HL-60 (cell line): ENCODE measurements around the gene MEMO1.
A peak's percentile ranks its signal among the peaks of the same experiment; 100 is the strongest.

Experiments
- DNase-seq, 2 experiments: peaks; one replicate each; pipeline ENCODE4 v3.0.0-alpha.2; 2010 to 2020; ENCODE audit warnings: low read depth in 1 of 2, low spot score in 1 of 2
- H3K27ac ChIP-seq: fragments of 250-450 bp; sonication (Bioruptor Pico); replicated peaks from 2 replicates; pipeline ENCODE4 v1.5.1; 2020; ENCODE audit warnings: mild to moderate bottlenecking, moderate library complexity
- H3K27me3 ChIP-seq: fragments of 250-450 bp; sonication (Bioruptor Pico); 2 replicates; pipeline ENCODE4 v1.5.1; 2021; ENCODE audit warnings: mild to moderate bottlenecking, moderate library complexity; ENCODE audit not compliant: insufficient read depth, poor library complexity, severe bottlenecking
- H3K4me3 ChIP-seq: replicated peaks from 2 replicates; pipeline ENCODE4 v1.5.1; 2011; ENCODE audit warnings: mild to moderate bottlenecking, control low read depth, low read length; ENCODE audit not compliant: insufficient read depth
- GABPA ChIP-seq: IDR thresholded peaks from 2 replicates; pipeline ENCODE4 v1.6.1; 2012; ENCODE audit warnings: low read depth
- POLR2AphosphoS5 ChIP-seq: IDR thresholded peaks from 2 replicates; pipeline ENCODE4 v1.6.1; 2012; ENCODE audit warnings: low read depth
- SPI1 ChIP-seq: IDR thresholded peaks from 2 replicates; pipeline ENCODE4 v1.6.1; 2012; ENCODE audit warnings: low read depth, mild to moderate bottlenecking, borderline replicate concordance
- TF ChIP-seq, protein P1 (sequence below): IDR thresholded peaks from one replicate; pipeline ENCODE4 v1.5.1; 2011; ENCODE audit warnings: low read length, control low read depth, inconsistent platforms; ENCODE audit not compliant: insufficient read depth
- TF ChIP-seq, protein P2 (sequence below): IDR thresholded peaks from 2 replicates; pipeline ENCODE4 v1.6.1; 2012; ENCODE audit warnings: low read depth; ENCODE audit not compliant: insufficient replicate concordance

Gene MEMO1

DNA sequence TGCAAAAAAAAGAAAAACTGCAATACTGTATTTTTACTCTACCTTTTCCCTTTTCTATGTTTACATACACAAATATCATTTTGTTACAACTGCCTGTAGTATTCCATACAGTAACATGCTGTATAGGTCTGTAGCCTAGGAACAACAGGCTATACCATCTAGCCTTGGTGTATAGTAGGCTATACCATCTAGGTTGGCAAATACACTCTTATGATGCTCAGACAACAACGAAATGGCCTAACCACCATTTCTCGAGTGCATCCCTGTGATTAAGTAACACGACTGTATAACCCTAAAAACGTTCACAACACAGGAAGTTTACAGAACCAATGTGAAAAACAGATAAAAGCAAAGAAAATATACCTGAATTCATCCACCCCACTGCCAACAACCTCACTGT is 64.0 kb downstream of the MEMO1 start:
- H3K27ac ChIP-seq: no peak overlapping the region
- DNase-seq: no peak
- TF ChIP-seq SPI1: no peak
- TF ChIP-seq GABPA: no peak
- no peak for TF ChIP-seq POLR2AphosphoS5
- TF ChIP-seq, protein P1, sequence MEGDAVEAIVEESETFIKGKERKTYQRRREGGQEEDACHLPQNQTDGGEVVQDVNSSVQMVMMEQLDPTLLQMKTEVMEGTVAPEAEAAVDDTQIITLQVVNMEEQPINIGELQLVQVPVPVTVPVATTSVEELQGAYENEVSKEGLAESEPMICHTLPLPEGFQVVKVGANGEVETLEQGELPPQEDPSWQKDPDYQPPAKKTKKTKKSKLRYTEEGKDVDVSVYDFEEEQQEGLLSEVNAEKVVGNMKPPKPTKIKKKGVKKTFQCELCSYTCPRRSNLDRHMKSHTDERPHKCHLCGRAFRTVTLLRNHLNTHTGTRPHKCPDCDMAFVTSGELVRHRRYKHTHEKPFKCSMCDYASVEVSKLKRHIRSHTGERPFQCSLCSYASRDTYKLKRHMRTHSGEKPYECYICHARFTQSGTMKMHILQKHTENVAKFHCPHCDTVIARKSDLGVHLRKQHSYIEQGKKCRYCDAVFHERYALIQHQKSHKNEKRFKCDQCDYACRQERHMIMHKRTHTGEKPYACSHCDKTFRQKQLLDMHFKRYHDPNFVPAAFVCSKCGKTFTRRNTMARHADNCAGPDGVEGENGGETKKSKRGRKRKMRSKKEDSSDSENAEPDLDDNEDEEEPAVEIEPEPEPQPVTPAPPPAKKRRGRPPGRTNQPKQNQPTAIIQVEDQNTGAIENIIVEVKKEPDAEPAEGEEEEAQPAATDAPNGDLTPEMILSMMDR: no peak
- TF ChIP-seq, protein P2, sequence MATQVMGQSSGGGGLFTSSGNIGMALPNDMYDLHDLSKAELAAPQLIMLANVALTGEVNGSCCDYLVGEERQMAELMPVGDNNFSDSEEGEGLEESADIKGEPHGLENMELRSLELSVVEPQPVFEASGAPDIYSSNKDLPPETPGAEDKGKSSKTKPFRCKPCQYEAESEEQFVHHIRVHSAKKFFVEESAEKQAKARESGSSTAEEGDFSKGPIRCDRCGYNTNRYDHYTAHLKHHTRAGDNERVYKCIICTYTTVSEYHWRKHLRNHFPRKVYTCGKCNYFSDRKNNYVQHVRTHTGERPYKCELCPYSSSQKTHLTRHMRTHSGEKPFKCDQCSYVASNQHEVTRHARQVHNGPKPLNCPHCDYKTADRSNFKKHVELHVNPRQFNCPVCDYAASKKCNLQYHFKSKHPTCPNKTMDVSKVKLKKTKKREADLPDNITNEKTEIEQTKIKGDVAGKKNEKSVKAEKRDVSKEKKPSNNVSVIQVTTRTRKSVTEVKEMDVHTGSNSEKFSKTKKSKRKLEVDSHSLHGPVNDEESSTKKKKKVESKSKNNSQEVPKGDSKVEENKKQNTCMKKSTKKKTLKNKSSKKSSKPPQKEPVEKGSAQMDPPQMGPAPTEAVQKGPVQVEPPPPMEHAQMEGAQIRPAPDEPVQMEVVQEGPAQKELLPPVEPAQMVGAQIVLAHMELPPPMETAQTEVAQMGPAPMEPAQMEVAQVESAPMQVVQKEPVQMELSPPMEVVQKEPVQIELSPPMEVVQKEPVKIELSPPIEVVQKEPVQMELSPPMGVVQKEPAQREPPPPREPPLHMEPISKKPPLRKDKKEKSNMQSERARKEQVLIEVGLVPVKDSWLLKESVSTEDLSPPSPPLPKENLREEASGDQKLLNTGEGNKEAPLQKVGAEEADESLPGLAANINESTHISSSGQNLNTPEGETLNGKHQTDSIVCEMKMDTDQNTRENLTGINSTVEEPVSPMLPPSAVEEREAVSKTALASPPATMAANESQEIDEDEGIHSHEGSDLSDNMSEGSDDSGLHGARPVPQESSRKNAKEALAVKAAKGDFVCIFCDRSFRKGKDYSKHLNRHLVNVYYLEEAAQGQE: no peak
- no peak overlapping the region for H3K4me3 ChIP-seq
- no peaks in the 10 kb centered on the region for H3K27me3 ChIP-seq

DNA sequence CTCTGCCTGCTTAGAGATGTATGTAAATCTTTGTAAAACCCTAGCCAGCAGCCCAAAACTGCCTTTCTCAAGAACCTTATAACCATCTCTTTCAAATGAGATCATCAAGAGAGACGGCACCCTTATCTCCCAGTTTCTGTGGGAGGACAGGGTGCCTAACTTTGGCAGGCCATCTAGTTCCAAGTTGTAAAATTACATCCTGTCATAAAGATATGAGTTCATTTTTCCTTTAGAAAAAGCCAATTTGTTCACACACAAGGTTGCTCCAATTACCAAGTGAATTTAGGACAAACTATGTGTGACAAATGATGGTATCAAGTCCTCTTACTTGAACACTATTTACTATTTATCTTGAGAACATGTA is 65.3 kb downstream of the MEMO1 start:
- H3K4me3 ChIP-seq: no peak overlapping the region
- no peaks in the 10 kb centered on the region for H3K27me3 ChIP-seq
- TF ChIP-seq SPI1: no peak
- TF ChIP-seq GABPA: no peak
- TF ChIP-seq POLR2AphosphoS5: no peak
- TF ChIP-seq, protein P2: no peak
- TF ChIP-seq, protein P1: no peak
- no peak for DNase-seq
- H3K27ac ChIP-seq: no peak overlapping the region

DNA sequence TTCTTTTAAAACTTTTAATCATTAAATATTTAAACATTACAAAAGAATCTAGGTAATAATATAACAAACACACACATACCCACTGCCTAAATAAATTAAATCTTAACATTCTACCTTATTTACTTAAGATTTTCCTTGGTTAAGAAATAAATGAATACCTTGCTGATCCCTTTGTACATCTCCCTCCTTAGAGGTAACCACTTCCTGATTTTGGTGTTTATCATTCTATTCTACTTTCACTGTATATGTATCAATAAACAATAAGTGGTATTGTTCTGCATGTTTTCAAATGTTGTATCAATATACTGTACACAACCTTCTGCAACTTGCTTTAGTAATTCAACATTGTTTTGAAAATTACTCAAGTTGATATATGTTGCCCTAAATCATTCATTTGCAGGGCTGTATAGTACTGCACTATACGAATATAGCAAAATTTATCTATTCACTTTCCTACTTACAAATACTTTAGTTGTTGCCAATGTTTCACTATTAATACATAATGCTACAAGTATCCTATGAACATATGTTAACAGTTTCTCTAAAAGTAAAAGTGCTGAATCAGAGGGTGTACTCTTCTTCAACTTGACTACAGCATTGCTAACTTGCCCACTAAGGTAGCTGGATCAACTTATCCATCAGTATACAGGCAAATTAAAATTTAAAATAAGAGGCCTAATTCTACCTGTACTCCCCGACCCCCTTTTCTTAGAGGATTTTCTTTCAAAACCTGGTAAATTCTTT is 65.8 kb downstream of the MEMO1 start:
- Histone ChIP-seq H3K4me3 (no peak overlapping the region), H3K27ac (no peak overlapping the region), H3K27me3 (no peaks in the 10 kb centered on the region)
- TF ChIP-seq SPI1 (peak; percentile 71), GABPA (no peak), POLR2AphosphoS5 (no peak)
- TF ChIP-seq, protein P2: no peak
- TF ChIP-seq, protein P1: no peak
- DNase-seq: no peak
